ENCODE data around the gene KRT13.

DNA sequence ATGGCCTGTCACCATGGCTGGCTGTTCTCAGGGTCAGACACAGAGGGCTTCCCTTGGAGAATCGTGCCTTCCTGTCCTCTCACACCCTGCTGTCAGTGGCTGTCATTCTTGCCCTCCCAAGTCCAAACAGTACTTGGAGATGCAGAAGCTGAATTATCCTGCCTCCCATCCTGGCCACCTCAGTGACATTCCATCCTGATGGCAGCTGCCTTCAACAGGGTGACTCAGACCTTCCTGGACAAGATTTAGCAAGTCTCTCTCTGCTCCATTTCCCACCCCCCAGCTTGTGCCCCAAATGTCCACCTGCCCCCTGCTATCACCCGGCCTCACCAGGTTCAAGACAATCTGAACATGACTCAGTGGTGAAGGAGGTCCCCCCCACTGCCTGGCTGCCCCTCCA is 10.9 kb downstream of the KRT13 start:
- no peak for TF ChIP-seq POLR2A (IDR thresholded peaks at IDR 0.05; ENCODE audit: low read depth, low read length)
- no peak for TF ChIP-seq POLR2AphosphoS5 (IDR thresholded peaks at IDR 0.05; ENCODE audit: low read depth, low read length)
- TF ChIP-seq TAF1 (IDR thresholded peaks at IDR 0.05; ENCODE audit: borderline replicate concordance, low read depth, low read length): no peak

All from GM12892 (cell line).